K562 (cell line): Measurements from ENCODE around the gene CNIH4. TPM values are rescaled to one million over a fixed set of nuclear protein-coding genes. Genes with fewer than 3 reads are reported as not detected.

Experiments
- FUS ChIP-seq: fragments of 200-400 bp; formaldehyde crosslinking; optimal IDR thresholded peaks from 2 replicates; pipeline ENCODE3; 2017; ENCODE audit warnings: low read depth, low read length
- KDM4B ChIP-seq, 2 experiments: fragments of 450-650 bp in 1 of 2; sonication (generic) in 1 of 2; IDR thresholded peaks; 2 replicates each; pipeline ENCODE4 v1.6.1; 2016 to 2017; ENCODE audit warnings: borderline replicate concordance in 2 of 2, antibody characterized with exemption in 1 of 2, low read depth in 1 of 2, mild to moderate bottlenecking in 1 of 2
- MEF2D ChIP-seq: conservative IDR thresholded peaks from 2 replicates; pipeline ENCODE4 v1.6.1; 2016; ENCODE audit warnings: low read depth, missing genetic modification characterization, missing compliant biosample characterization
- SMAD1 ChIP-seq: fragments of 150-350 bp; IDR thresholded peaks from 2 replicates; pipeline ENCODE4 v1.6.1; 2014; ENCODE audit warnings: low read length, low read depth; ENCODE audit not compliant: partially characterized antibody
- ZNF232 ChIP-seq: sonication (generic); formaldehyde crosslinking; IDR thresholded peaks from 2 replicates; pipeline ENCODE4 v1.8.0; 2022; ENCODE audit warnings: mild to moderate bottlenecking, missing genetic modification reagents
- polyA plus RNA-seq, 8 experiments: library from polyadenylated mRNA; depleted of rRNA in 4 of 8; stranded (reverse) in 5 of 8; unstranded in 3 of 8; fragments of >200 nt; fragmentation: Nextera tagmentation in 2 of 8; fragmentation: Illumina TruSeq in 1 of 8; extraction: Ambion mirVana in 2 of 8; extraction: Trizol in 1 of 8; gene quantifications; 2 replicates each; pipeline versions ENCODE4 v1.2.1 to v1.2.3, GENCODE V29; 2011 to 2014; ENCODE audit warnings: inconsistent platforms in 1 of 8, missing spikeins in 1 of 8
- total RNA-seq, 7 experiments: library from RNA; depleted of rRNA in 6 of 7; stranded (reverse); fragments of >200 nt in 6 of 7; fragmentation: Illumina TruSeq in 2 of 7; extraction: Trizol in 2 of 7; gene quantifications; 2 replicates each; pipeline versions ENCODE4 v1.2.1 to v1.2.3, GENCODE V29; 2011 to 2021; ENCODE audit warnings: low replicate concordance in 1 of 7
- TF ChIP-seq, protein P1 (sequence below): fragments of 450-650 bp; IDR thresholded peaks from 2 replicates; pipeline ENCODE4 v1.6.1; 2016; ENCODE audit warnings: low read depth
- TF ChIP-seq, protein P2 (sequence below): fragments of 200-800 bp; sonication (Bioruptor generic); IDR thresholded peaks from 2 replicates; pipeline ENCODE4 v1.6.1; 2017; ENCODE audit warnings: missing genetic modification characterization, missing compliant biosample characterization
- TF ChIP-seq, protein P3 (sequence below): fragments of 450-650 bp; formaldehyde crosslinking; IDR thresholded peaks from 2 replicates; pipeline ENCODE4 v1.4.0; 2020; ENCODE audit warnings: mild to moderate bottlenecking, mixed read lengths
- TF ChIP-seq, protein P4 (sequence below): fragments of 450-650 bp; IDR thresholded peaks from 2 replicates; pipeline ENCODE4 v1.6.1; 2016; ENCODE audit warnings: antibody characterized with exemption

The CNIH4 gene
- total and polyA plus RNA-seq, 9 of the 15 experiments (the other 6 are each of a cell fraction or from before 2014, with no cell fraction given): 41.3 to 266 (median 61.1) TPM

DNA sequence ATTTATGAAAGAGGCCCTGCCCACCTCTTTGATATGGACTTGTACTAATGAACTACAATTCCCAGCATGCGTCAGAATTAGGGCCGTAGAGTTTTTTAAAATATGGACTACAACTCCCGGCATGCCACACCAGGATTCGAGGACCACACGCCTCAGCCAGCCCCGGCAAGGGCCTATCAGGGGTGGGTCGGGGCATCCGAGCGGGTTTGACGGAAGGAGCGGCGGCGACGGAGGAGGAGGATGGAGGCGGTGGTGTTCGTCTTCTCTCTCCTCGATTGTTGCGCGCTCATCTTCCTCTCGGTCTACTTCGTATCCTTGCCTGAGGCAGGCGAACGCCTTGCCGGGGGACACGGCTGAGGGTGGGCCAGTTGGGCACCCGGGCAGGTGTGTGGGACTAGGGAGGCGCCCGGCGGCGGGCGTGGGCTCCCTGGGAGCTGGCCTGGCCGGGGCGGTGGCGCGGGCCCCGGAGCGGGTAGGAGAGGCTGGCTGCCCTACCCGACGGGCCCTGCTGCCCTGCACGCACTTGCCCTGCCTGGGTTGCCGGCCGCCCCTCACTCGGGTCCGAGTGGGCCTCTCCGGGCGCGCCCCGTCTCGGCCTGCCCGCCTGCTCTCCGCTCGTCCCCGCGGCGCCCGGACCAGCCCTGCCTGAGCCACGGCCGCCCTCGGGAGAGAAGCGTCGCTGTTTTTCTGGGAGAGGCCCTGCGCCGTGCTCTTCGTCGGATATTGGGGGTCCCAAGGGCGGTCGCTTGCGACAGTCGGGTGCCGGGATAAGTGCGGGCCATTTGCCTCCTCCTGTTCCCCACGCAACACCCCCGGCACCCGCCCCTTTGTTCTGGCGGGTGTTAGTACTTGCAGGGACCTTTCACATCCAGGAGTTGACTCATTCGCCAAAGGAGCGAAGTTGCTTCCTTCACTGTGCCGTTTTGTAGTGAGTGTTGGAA, at the start of gene CNIH4 (continued):
- TF ChIP-seq, protein P1, sequence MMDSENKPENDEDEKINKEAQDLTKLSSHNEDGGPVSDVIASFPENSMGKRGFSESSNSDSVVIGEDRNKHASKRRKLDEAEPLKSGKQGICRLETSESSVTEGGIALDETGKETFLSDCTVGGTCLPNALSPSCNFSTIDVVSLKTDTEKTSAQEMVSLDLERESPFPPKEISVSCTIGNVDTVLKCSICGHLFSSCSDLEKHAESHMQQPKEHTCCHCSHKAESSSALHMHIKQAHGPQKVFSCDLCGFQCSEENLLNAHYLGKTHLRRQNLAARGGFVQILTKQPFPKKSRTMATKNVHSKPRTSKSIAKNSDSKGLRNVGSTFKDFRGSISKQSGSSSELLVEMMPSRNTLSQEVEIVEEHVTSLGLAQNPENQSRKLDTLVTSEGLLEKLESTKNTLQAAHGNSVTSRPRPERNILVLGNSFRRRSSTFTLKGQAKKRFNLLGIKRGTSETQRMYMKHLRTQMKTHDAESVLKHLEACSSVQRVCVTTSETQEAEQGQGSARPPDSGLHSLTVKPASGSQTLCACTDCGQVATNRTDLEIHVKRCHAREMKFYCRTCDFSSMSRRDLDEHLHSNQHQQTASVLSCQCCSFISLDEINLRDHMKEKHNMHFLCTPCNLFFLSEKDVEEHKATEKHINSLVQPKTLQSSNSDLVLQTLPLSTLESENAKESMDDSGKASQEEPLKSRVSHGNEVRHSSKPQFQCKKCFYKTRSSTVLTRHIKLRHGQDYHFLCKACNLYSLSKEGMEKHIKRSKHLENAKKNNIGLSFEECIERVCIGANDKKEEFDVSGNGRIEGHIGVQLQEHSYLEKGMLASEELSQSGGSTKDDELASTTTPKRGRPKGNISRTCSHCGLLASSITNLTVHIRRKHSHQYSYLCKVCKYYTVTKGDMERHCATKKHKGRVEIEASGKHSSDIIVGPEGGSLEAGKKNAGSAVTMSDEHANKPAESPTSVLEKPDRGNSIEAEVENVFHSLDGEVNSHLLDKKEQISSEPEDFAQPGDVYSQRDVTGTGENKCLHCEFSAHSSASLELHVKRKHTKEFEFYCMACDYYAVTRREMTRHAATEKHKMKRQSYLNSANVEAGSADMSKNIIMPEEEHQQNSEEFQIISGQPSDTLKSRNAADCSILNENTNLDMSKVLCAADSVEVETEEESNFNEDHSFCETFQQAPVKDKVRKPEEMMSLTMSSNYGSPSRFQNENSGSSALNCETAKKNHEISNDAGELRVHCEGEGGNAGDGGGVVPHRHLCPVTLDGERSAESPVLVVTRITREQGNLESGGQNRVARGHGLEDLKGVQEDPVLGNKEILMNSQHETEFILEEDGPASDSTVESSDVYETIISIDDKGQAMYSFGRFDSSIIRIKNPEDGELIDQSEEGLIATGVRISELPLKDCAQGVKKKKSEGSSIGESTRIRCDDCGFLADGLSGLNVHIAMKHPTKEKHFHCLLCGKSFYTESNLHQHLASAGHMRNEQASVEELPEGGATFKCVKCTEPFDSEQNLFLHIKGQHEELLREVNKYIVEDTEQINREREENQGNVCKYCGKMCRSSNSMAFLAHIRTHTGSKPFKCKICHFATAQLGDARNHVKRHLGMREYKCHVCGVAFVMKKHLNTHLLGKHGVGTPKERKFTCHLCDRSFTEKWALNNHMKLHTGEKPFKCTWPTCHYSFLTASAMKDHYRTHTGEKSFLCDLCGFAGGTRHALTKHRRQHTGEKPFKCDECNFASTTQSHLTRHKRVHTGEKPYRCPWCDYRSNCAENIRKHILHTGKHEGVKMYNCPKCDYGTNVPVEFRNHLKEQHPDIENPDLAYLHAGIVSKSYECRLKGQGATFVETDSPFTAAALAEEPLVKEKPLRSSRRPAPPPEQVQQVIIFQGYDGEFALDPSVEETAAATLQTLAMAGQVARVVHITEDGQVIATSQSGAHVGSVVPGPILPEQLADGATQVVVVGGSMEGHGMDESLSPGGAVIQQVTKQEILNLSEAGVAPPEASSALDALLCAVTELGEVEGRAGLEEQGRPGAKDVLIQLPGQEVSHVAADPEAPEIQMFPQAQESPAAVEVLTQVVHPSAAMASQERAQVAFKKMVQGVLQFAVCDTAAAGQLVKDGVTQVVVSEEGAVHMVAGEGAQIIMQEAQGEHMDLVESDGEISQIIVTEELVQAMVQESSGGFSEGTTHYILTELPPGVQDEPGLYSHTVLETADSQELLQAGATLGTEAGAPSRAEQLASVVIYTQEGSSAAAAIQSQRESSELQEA: no peak
- TF ChIP-seq KDM4B (IDR thresholded peaks at IDR 0.05; ENCODE audit: borderline replicate concordance in 2 of 2, low read depth in 1 of 2): no peak; a peak in 1 of 4 replicates
- TF ChIP-seq ZNF232 (CRISPR knock-in tag): no peak
- TF ChIP-seq SMAD1: no peak
- no peak; the same call in 1 of the 2 replicates for TF ChIP-seq MEF2D (tag)
- TF ChIP-seq, protein P2, sequence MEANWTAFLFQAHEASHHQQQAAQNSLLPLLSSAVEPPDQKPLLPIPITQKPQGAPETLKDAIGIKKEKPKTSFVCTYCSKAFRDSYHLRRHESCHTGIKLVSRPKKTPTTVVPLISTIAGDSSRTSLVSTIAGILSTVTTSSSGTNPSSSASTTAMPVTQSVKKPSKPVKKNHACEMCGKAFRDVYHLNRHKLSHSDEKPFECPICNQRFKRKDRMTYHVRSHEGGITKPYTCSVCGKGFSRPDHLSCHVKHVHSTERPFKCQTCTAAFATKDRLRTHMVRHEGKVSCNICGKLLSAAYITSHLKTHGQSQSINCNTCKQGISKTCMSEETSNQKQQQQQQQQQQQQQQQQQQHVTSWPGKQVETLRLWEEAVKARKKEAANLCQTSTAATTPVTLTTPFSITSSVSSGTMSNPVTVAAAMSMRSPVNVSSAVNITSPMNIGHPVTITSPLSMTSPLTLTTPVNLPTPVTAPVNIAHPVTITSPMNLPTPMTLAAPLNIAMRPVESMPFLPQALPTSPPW (CRISPR knock-in tag): peak; percentile 64
- TF ChIP-seq FUS: no peak
- TF ChIP-seq, protein P3, sequence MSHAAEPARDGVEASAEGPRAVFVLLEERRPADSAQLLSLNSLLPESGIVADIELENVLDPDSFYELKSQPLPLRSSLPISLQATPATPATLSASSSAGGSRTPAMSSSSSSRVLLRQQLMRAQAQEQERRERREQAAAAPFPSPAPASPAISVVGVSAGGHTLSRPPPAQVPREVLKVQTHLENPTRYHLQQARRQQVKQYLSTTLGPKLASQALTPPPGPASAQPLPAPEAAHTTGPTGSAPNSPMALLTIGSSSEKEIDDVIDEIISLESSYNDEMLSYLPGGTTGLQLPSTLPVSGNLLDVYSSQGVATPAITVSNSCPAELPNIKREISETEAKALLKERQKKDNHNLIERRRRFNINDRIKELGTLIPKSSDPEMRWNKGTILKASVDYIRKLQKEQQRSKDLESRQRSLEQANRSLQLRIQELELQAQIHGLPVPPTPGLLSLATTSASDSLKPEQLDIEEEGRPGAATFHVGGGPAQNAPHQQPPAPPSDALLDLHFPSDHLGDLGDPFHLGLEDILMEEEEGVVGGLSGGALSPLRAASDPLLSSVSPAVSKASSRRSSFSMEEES: no peak
- TF ChIP-seq, protein P4, sequence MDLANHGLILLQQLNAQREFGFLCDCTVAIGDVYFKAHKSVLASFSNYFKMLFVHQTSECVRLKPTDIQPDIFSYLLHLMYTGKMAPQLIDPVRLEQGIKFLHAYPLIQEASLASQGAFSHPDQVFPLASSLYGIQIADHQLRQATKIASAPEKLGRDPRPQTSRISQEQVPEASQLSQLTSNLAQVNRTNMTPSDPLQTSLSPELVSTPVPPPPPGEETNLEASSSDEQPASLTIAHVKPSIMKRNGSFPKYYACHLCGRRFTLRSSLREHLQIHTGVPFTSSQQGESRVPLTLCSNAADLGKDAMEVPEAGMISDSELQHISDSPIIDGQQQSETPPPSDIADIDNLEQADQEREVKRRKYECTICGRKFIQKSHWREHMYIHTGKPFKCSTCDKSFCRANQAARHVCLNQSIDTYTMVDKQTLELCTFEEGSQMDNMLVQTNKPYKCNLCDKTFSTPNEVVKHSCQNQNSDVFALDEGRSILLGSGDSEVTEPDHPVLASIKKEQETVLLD: no peak
